HepG2 (cell line): Measurements from ENCODE around the gene MTHFSD. TPM values are rescaled to one million over a fixed set of nuclear protein-coding genes. Genes with fewer than 3 reads are reported as not detected.

Experiments
- CREM ChIP-seq, 2 experiments: sonication (generic) in 1 of 2; formaldehyde crosslinking in 1 of 2; IDR thresholded peaks; 2 replicates each; pipeline versions ENCODE4 v1.4.0 to v1.6.1; 2016 to 2020; ENCODE audit warnings: antibody characterized with exemption in 1 of 2, mild to moderate bottlenecking in 1 of 2, missing genetic modification reagents in 1 of 2
- RNF2 ChIP-seq: fragments of 450-650 bp; conservative IDR thresholded peaks from 2 replicates; pipeline ENCODE4 v1.6.1; 2016; ENCODE audit warnings: low read depth
- SP4 ChIP-seq: sonication (generic); formaldehyde crosslinking; IDR thresholded peaks from 2 replicates; pipeline ENCODE4 v1.8.1; 2023; ENCODE audit warnings: mild to moderate bottlenecking, missing genetic modification reagents
- ZNF276 ChIP-seq: sonication (generic); formaldehyde crosslinking; IDR thresholded peaks from 2 replicates; pipeline ENCODE4 v1.4.0; 2020; ENCODE audit warnings: mild to moderate bottlenecking, low read depth, missing genetic modification reagents
- ZNF362 ChIP-seq: sonication (generic); formaldehyde crosslinking; IDR thresholded peaks from 2 replicates; pipeline ENCODE4 v1.4.0; 2020; ENCODE audit warnings: missing genetic modification reagents, mild to moderate bottlenecking, borderline replicate concordance
- ZNF430 ChIP-seq: sonication (generic); formaldehyde crosslinking; IDR thresholded peaks from 2 replicates; pipeline ENCODE4 v1.9.0; 2021; ENCODE audit warnings: mild to moderate bottlenecking, missing genetic modification reagents
- ZNF737 ChIP-seq: sonication (generic); formaldehyde crosslinking; IDR thresholded peaks from 2 replicates; pipeline ENCODE4 v1.5.0; 2020; ENCODE audit warnings: missing genetic modification reagents, mild to moderate bottlenecking, borderline replicate concordance
- ZNF768 ChIP-seq: sonication (generic); formaldehyde crosslinking; IDR thresholded peaks from 2 replicates; pipeline ENCODE4 v1.4.0; 2020; ENCODE audit warnings: missing genetic modification reagents
- ZSCAN9 ChIP-seq: IDR thresholded peaks from 2 replicates; pipeline ENCODE4 v1.6.1; 2016; ENCODE audit warnings: borderline replicate concordance
- polyA plus RNA-seq, 8 experiments: library from polyadenylated mRNA; depleted of rRNA in 3 of 8; stranded (reverse) in 7 of 8; unstranded in 1 of 8; fragments of >200 nt; fragmentation: Illumina TruSeq in 4 of 8; extraction: Trizol in 4 of 8; gene quantifications; 2 replicates each; pipeline versions ENCODE4 v1.2.1 to v1.2.3, GENCODE V29; 2011 to 2016; ENCODE audit warnings: low read depth in 4 of 8, missing spikeins in 1 of 8, mixed read lengths in 1 of 8; ENCODE audit not compliant: insufficient read depth in 1 of 8
- total RNA-seq, 5 experiments: library from RNA; depleted of rRNA; stranded (reverse); fragments of >200 nt; fragmentation: Illumina TruSeq; extraction: Trizol; gene quantifications; 2 replicates each; pipeline ENCODE4 v1.2.3, GENCODE V29; 2016; ENCODE audit warnings: low read depth in 1 of 5

Gene MTHFSD
- total and polyA plus RNA-seq, 2 of the 13 experiments (the other 11 are each of a cell fraction or from before 2014, with no cell fraction given) = 14.2 to 16.3 TPM

GRCh38 chr16:86563469-86564345 lies 8.7 kb upstream of the MTHFSD start (continued):
- TF ChIP-seq ZNF362 (peak; percentile 43; the same call in 1 of the 2 replicates), CREM (IDR thresholded peaks at IDR 0.05) (0 out of 2 replicates have a peak, but pooled peaks have one; percentile 13), CREM (CRISPR knock-in tag; IDR thresholded peaks at IDR 0.05) (no peak), ZNF768 (CRISPR knock-in tag) (peak; percentile 39; the same call in 1 of the 2 replicates), RNF2 (peak; percentile 65; the same call in 1 of the 2 replicates), ZSCAN9 (CRISPR knock-in tag) (peak; percentile 63; the same call in 1 of the 2 replicates), ZNF276 (no peak), SP4 (CRISPR knock-in tag) (peak; percentile 30; the same call in 1 of the 2 replicates), ZNF737 (CRISPR knock-in tag) (no peak), ZNF430 (CRISPR knock-in tag) (0 out of 2 replicates have a peak, but pooled peaks have one; percentile 33)
